Endothelial cell of umbilical vein (primary cell): ENCODE results near the gene TXN. TPM values are rescaled to one million over a fixed set of nuclear protein-coding genes. Genes with fewer than 3 reads are reported as not detected.

Experiments
- BruUV-seq: library from RNA; stranded (reverse); fragments of 400-500 nt; replicated peaks from 2 replicates; lab custom pipeline; 2021; lab: Mats Ljungman, UMichigan
- CTCF ChIA-PET: fragments of 300-600, 350-600 bp; sonication (Branson Sonifier 250); formaldehyde crosslinking; loops from one replicate; lab custom pipeline; 2021; ENCODE audit warnings: antibody characterized with exemption, inconsistent platforms; lab: Charles Lee
- POLR2A ChIA-PET: fragments of 300-600, 350-600 bp; sonication (Branson Sonifier 250); formaldehyde crosslinking; loops from one replicate; lab custom pipeline; 2021; ENCODE audit warnings: antibody characterized with exemption, inconsistent platforms; lab: Charles Lee
- DNase-seq: peaks from one replicate; pipeline ENCODE4 v3.0.0-alpha.2; 2011; ENCODE audit warnings: low read depth, low spot score
- FAIRE-seq: peaks from 2 replicates; lab custom pipeline; 2011; peaks lifted over from hg19 to GRCh38; lab: Jason Lieb, UNC
- H2AFZ ChIP-seq: 2 replicates; pipeline ENCODE4 v1.6.0; 2012; ENCODE audit warnings: low read depth, low read length, control low read depth, inconsistent platforms
- H3K27ac ChIP-seq: 2 replicates; pipeline ENCODE4 v1.5.1; 2011; ENCODE audit warnings: low read depth, mild to moderate bottlenecking, control low read depth, low read length, moderate library complexity; ENCODE audit not compliant: insufficient read depth
- H3K27me3 ChIP-seq, 2 experiments: 2 replicates each; pipeline versions ENCODE4 v1.6.0 to v1.6.1; 2011; ENCODE audit warnings: low read length in 2 of 2, mixed read lengths in 1 of 2; ENCODE audit not compliant: control insufficient read depth in 2 of 2, insufficient read depth in 2 of 2
- H3K36me3 ChIP-seq, 2 experiments: 2 replicates in 1 of 2; 3 replicates in 1 of 2; pipeline ENCODE4 v1.5.1; 2011; ENCODE audit warnings: low read length in 2 of 2, mild to moderate bottlenecking in 1 of 2, moderate library complexity in 1 of 2; ENCODE audit not compliant: control insufficient read depth in 2 of 2, insufficient read depth in 2 of 2; ENCODE audit errors: extremely low read depth in 1 of 2
- H3K4me1 ChIP-seq: 3 replicates; pipeline ENCODE4 v1.5.1; 2011; ENCODE audit warnings: mild to moderate bottlenecking, low read length; ENCODE audit not compliant: control insufficient read depth, insufficient read depth; ENCODE audit errors: extremely low read depth
- H3K4me2 ChIP-seq: 2 replicates; pipeline ENCODE4 v1.6.1; 2011; ENCODE audit warnings: low read length, control low read depth, mixed read lengths; ENCODE audit not compliant: insufficient read depth
- H3K4me3 ChIP-seq, 3 experiments: fragments of 200-600 bp in 1 of 3; sonication (generic), shearing (Covaris generic) in 1 of 3; replicated peaks in 1 of 3; 2 replicates each; pipeline ENCODE4 v1.5.1; 2011 to 2016; ENCODE audit warnings: control low read depth in 3 of 3, low read length in 3 of 3, mild to moderate bottlenecking in 2 of 3, inconsistent platforms in 1 of 3, low read depth in 1 of 3, moderate library complexity in 1 of 3; ENCODE audit not compliant: insufficient read depth in 1 of 3
- H3K79me2 ChIP-seq: 2 replicates; pipeline ENCODE4 v1.6.0; 2012; ENCODE audit warnings: low read length, inconsistent platforms; ENCODE audit not compliant: control insufficient read depth, insufficient read depth
- H3K9ac ChIP-seq: replicated peaks from 2 replicates; pipeline ENCODE3; 2011; ENCODE audit warnings: low read length, control low read depth; ENCODE audit not compliant: insufficient read depth; ENCODE audit errors: extremely low read depth
- H3K9me1 ChIP-seq: replicated peaks from 3 replicates; pipeline ENCODE4 v1.6.0; 2011; ENCODE audit warnings: mild to moderate bottlenecking, low read length; ENCODE audit not compliant: control insufficient read depth, insufficient read depth; ENCODE audit errors: extremely low read depth
- H3K9me3 ChIP-seq: replicated peaks from 2 replicates; pipeline ENCODE4 v1.5.1; 2012; ENCODE audit warnings: low read length, inconsistent platforms; ENCODE audit not compliant: control insufficient read depth, insufficient read depth
- H4K20me1 ChIP-seq: replicated peaks from 2 replicates; pipeline ENCODE3; 2011; ENCODE audit warnings: mild to moderate bottlenecking, low read length; ENCODE audit not compliant: control insufficient read depth, insufficient read depth; ENCODE audit errors: extremely low read depth
- EZH2 ChIP-seq: IDR thresholded peaks from 2 replicates; pipeline ENCODE4 v1.6.1; 2012; ENCODE audit warnings: borderline replicate concordance, low read depth, mild to moderate bottlenecking, moderate library complexity, low read length, inconsistent platforms; ENCODE audit not compliant: severe bottlenecking
- FOS ChIP-seq: IDR thresholded peaks from 2 replicates; pipeline ENCODE4 v1.6.1; 2011; ENCODE audit warnings: mild to moderate bottlenecking, low read length, moderate library complexity, borderline replicate concordance; ENCODE audit not compliant: insufficient read depth
- GATA2 ChIP-seq: IDR thresholded peaks from 2 replicates; pipeline ENCODE4 v1.7.0; 2011; ENCODE audit warnings: low read depth, mild to moderate bottlenecking, moderate library complexity, mixed read lengths, low read length; ENCODE audit not compliant: insufficient read length, insufficient read depth
- JUN ChIP-seq: IDR thresholded peaks from 2 replicates; pipeline ENCODE4 v1.6.1; 2011; ENCODE audit warnings: borderline replicate concordance, low read depth; ENCODE audit not compliant: insufficient read length, insufficient read depth
- MYC ChIP-seq: IDR thresholded peaks from one replicate; pipeline ENCODE4 v1.6.1; 2011; ENCODE audit warnings: mild to moderate bottlenecking, low read depth, low read length
- POLR2A ChIP-seq: IDR thresholded peaks from 2 replicates; pipeline ENCODE4 v1.6.1; 2012; ENCODE audit warnings: low read depth, mild to moderate bottlenecking, control low read depth, low read length
- POLR2AphosphoS5 ChIP-seq: IDR thresholded peaks from 2 replicates; pipeline ENCODE4 v1.6.1; 2012; ENCODE audit warnings: low read depth, mild to moderate bottlenecking, control low read depth, low read length, moderate library complexity; ENCODE audit not compliant: insufficient read depth
- dilution Hi-C: fragments of 300-500 bp; cut with MboI; formaldehyde crosslinking; loops from one replicate; pipeline ENCODE4 v1.15.0; 2019; ENCODE audit warnings: low sequenced_read_pairs; ENCODE audit not compliant: extremely low pct_ligation_motif_present
- intact Hi-C: fragments of 100-400 bp; cut with micrococcal nuclease; formaldehyde crosslinking; loops from one replicate; pipeline ENCODE4 v1.10.0; 2022
- polyA plus RNA-seq, 4 experiments: library from polyadenylated mRNA; depleted of rRNA in 3 of 4; stranded (reverse) in 3 of 4; unstranded in 1 of 4; fragments of >200 nt; gene quantifications; 2 replicates each; pipeline versions ENCODE4 v1.2.1 to v1.2.3, GENCODE V29; 2011 to 2012; ENCODE audit warnings: missing spikeins in 1 of 4
- total RNA-seq: library from RNA; stranded (reverse); gene quantifications from 2 replicates; pipeline ENCODE4 v1.2.3, GENCODE V29; 2021
- TF ChIP-seq, protein P1 (sequence below), 2 donors: IDR thresholded peaks; 1 replicate in 1 of 2; 2 replicates in 1 of 2; pipeline ENCODE4 v1.5.1; 2011; ENCODE audit warnings: low read length in 2 of 2, mild to moderate bottlenecking in 2 of 2, moderate library complexity in 2 of 2, control low read depth in 1 of 2, inconsistent platforms in 1 of 2, low read depth in 1 of 2; ENCODE audit not compliant: insufficient read depth in 1 of 2; ENCODE audit errors: extremely low read depth in 1 of 2
- TF ChIP-seq, protein P2 (sequence below): IDR thresholded peaks from 2 replicates; pipeline ENCODE4 v1.6.1; 2011; ENCODE audit not compliant: insufficient read depth, insufficient read length

The TXN gene
- total and polyA plus RNA-seq, 2 donors (not counting 3 experiments of a cell fraction or from before 2014, with no cell fraction given): 280 to 373 TPM

DNA sequence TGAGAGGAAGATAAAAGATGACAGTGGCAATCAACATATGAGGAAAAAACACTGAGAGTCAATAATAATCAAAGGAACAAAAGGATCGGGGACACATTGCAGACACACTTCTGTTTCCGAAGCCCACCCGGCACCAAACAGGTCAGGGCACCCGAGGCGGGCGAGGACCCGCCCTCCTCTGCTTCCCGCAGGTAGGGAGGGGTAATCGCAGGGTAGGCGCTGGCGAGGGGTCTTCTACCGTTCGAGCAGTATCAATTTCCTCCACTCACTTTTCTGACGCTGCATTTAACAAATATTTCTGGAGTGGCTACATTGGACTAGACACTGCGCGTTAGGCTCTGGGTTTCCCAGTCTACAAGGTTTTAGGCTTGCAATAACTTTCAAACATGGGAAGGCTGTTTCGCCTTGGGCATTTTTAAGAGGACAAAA is 1.3 kb downstream of the TXN start:
- dilution Hi-C loops (no loop called here), intact Hi-C loops (loop anchor here (5.0 to 10.0 kb wide), 2 partner anchors 190 to 367 kb away; no protein-coding TSS in a partner anchor)
- H3K79me2 ChIP-seq: peaks cover 61% of the 10 kb centered on the region
- peak overlapping the region; percentile 74 for H3K9ac ChIP-seq
- peak overlapping the region; percentile 67 for H3K4me2 ChIP-seq
- peaks cover 0 to 5% of the 10 kb centered on the region in 2 experiments for H3K36me3 ChIP-seq
- no peaks in the 10 kb centered on the region for H3K27me3 ChIP-seq
- H3K9me3 ChIP-seq: no peaks in the 10 kb centered on the region
- peak; percentile 40 for DNase-seq
- H3K4me3 ChIP-seq: peak overlapping the region; percentile 34 to 93 (median 77)
- FAIRE-seq: no peak
- CTCF ChIA-PET: no interaction called here
- H2AFZ ChIP-seq: no peak overlapping the region
- BruUV-seq: no TSS peak
- H3K27ac ChIP-seq: peak overlapping the region; percentile 2
- peaks cover 23% of the 10 kb centered on the region for H3K4me1 ChIP-seq
- H4K20me1 ChIP-seq: no peaks in the 10 kb centered on the region
- H3K9me1 ChIP-seq: no peaks in the 10 kb centered on the region
- POLR2A ChIA-PET: no interaction called here
- TF ChIP-seq, protein P1, sequence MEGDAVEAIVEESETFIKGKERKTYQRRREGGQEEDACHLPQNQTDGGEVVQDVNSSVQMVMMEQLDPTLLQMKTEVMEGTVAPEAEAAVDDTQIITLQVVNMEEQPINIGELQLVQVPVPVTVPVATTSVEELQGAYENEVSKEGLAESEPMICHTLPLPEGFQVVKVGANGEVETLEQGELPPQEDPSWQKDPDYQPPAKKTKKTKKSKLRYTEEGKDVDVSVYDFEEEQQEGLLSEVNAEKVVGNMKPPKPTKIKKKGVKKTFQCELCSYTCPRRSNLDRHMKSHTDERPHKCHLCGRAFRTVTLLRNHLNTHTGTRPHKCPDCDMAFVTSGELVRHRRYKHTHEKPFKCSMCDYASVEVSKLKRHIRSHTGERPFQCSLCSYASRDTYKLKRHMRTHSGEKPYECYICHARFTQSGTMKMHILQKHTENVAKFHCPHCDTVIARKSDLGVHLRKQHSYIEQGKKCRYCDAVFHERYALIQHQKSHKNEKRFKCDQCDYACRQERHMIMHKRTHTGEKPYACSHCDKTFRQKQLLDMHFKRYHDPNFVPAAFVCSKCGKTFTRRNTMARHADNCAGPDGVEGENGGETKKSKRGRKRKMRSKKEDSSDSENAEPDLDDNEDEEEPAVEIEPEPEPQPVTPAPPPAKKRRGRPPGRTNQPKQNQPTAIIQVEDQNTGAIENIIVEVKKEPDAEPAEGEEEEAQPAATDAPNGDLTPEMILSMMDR (IDR thresholded peaks at IDR 0.05; ENCODE audit: extremely low read depth in 1 of 2, insufficient read depth in 1 of 2, low read depth in 1 of 2, low read length in 2 of 2): no peak
- TF ChIP-seq, protein P2, sequence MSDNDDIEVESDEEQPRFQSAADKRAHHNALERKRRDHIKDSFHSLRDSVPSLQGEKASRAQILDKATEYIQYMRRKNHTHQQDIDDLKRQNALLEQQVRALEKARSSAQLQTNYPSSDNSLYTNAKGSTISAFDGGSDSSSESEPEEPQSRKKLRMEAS: no peak
- TF ChIP-seq FOS: no peak
- no peak for TF ChIP-seq MYC
- no peak for TF ChIP-seq EZH2
- no peak for TF ChIP-seq GATA2
- TF ChIP-seq POLR2A: no peak
- TF ChIP-seq JUN: no peak
- TF ChIP-seq POLR2AphosphoS5: no peak
